HEK293 (cell line): Measurements from ENCODE around the gene TRAF3.

Experiments
- BCL6B ChIP-seq: fragments of 450-650 bp; formaldehyde crosslinking; IDR thresholded peaks from 2 replicates; pipeline ENCODE4 v1.5.1; 2017; ENCODE audit warnings: missing biosample characterization, missing genetic modification characterization
- CTCF ChIP-seq: fragments of 450-650 bp; formaldehyde crosslinking; IDR thresholded peaks from 2 replicates; pipeline ENCODE4 v1.5.1; 2016; ENCODE audit warnings: missing biosample characterization, missing genetic modification characterization
- KLF7 ChIP-seq: fragments of 450-650 bp; formaldehyde crosslinking; IDR thresholded peaks from 2 replicates; pipeline ENCODE4 v1.5.1; 2016; ENCODE audit warnings: missing biosample characterization, missing genetic modification characterization, borderline replicate concordance
- OVOL3 ChIP-seq: fragments of 450-650 bp; formaldehyde crosslinking; IDR thresholded peaks from 2 replicates; pipeline ENCODE4 v1.5.1; 2016; ENCODE audit warnings: missing biosample characterization, missing genetic modification characterization
- PRDM1 ChIP-seq: fragments of 450-650 bp; formaldehyde crosslinking; IDR thresholded peaks from 2 replicates; pipeline ENCODE4; 2016; ENCODE audit warnings: missing biosample characterization, missing genetic modification characterization
- ZNF561 ChIP-seq: fragments of 450-650 bp; IDR thresholded peaks from 2 replicates; pipeline ENCODE4 v1.5.1; 2018; ENCODE audit warnings: missing biosample characterization, missing genetic modification characterization, borderline replicate concordance

- TF ChIP-seq PRDM1 (tag by site-specific recombination) (no peak), ZNF561 (tag by site-specific recombination) (no peak), CTCF (tag by site-specific recombination) (no peak), BCL6B (tag by site-specific recombination) (no peak), KLF7 (no peak), OVOL3 (tag by site-specific recombination) (no peak)
Observed at GRCh38 chr14:102920998-102921304, 143.7 kb downstream of the TRAF3 start.
